ENCODE results near the gene ZFYVE28. TPM values are rescaled to one million over a fixed set of nuclear protein-coding genes. Genes with fewer than 3 reads are reported as not detected.

ZFYVE28 gene
- total RNA-seq, 1 experiment from 2014 or later = 19.2 TPM

GRCh38 chr4:2306773-2307410 lies 111.6 kb downstream of the ZFYVE28 start:
- Histone ChIP-seq H3K9me2 (ENCODE audit: insufficient read depth) (no peaks in the 10 kb centered on the region), H3K79me2 (ENCODE audit: insufficient read depth, low read length) (no peaks in the 10 kb centered on the region), H3K4me2 (ENCODE audit: low read length) (no peak overlapping the region), H3K9me3 (ENCODE audit: control insufficient read depth in 1 of 2, insufficient read depth in 1 of 2, low read depth in 1 of 2, low read length in 2 of 2) (no peaks in the 10 kb centered on the region), H2AFZ (ENCODE audit: low read depth, low read length, poor library complexity, severe bottlenecking) (no peak overlapping the region), H4K20me1 (ENCODE audit: insufficient read depth) (no peaks in the 10 kb centered on the region), H3K27ac (ENCODE audit: low read depth, low read length) (no peak overlapping the region), H3K36me3 (ENCODE audit: control insufficient read depth in 1 of 2, insufficient read depth in 2 of 2, low read length in 2 of 2) (no peaks in the 10 kb centered on the region; a peak in 1 of 4 replicates), H3K27me3 (ENCODE audit: insufficient read depth, low read length) (no peaks in the 10 kb centered on the region), H3K9ac (ENCODE audit: low read length) (no peak overlapping the region), H3K4me1 (ENCODE audit: control insufficient read depth in 1 of 2, insufficient read depth in 2 of 2, low read length in 2 of 2) (no peaks in the 10 kb centered on the region), H3K4me3 (replicated peaks in 1 of 2; ENCODE audit: low read depth in 1 of 2, low read length in 2 of 2) (no peak overlapping the region)
- intact Hi-C loops (cut with micrococcal nuclease) = no loop called here
- no peak for ATAC-seq
- ChIA-PET RAD21 (ENCODE audit: low non-redundant PET in 1 of 2, low total read pairs in 2 of 2, uncharacterized antibody in 2 of 2, unreplicated experiment in 2 of 2) (no interaction called here), POLR2A (no interaction called here), CTCF (no interaction called here)
- no TSS peak for BruUV-seq (replicated peaks)
- DNase-seq (ENCODE audit: low read depth, low spot score) = no peak
- no peak for TF ChIP-seq FOSL1 (IDR thresholded peaks at IDR 0.05; ENCODE audit: low read depth)
- TF ChIP-seq CBX3 (IDR thresholded peaks at IDR 0.05; ENCODE audit: low read depth) = no peak

- peak; percentile 46; the same call in 1 of the 2 replicates for ATAC-seq
Measured at GRCh38 chr4:2305766-2306501, 112.5 kb downstream of the ZFYVE28 start.

More at GRCh38 chr4:2305766-2306501, 112.5 kb downstream of the ZFYVE28 start:
- intact Hi-C loops (cut with micrococcal nuclease) = no loop called here
- Histone ChIP-seq H3K27me3 (ENCODE audit: insufficient read depth, low read length) (no peaks in the 10 kb centered on the region), H4K20me1 (ENCODE audit: insufficient read depth) (no peaks in the 10 kb centered on the region), H3K9me2 (ENCODE audit: insufficient read depth) (no peaks in the 10 kb centered on the region), H3K9ac (ENCODE audit: low read length) (no peak overlapping the region), H3K4me1 (ENCODE audit: control insufficient read depth in 1 of 2, insufficient read depth in 2 of 2, low read length in 2 of 2) (no peaks in the 10 kb centered on the region), H3K79me2 (ENCODE audit: insufficient read depth, low read length) (no peaks in the 10 kb centered on the region), H3K27ac (ENCODE audit: low read depth, low read length) (no peak overlapping the region), H3K9me3 (ENCODE audit: control insufficient read depth in 1 of 2, insufficient read depth in 1 of 2, low read depth in 1 of 2, low read length in 2 of 2) (no peaks in the 10 kb centered on the region), H2AFZ (ENCODE audit: low read depth, low read length, poor library complexity, severe bottlenecking) (no peak overlapping the region), H3K36me3 (ENCODE audit: control insufficient read depth in 1 of 2, insufficient read depth in 2 of 2, low read length in 2 of 2) (no peaks in the 10 kb centered on the region; a peak in 1 of 4 replicates), H3K4me2 (ENCODE audit: low read length) (no peak overlapping the region), H3K4me3 (replicated peaks in 1 of 2; ENCODE audit: low read depth in 1 of 2, low read length in 2 of 2) (no peak overlapping the region)
- ChIA-PET POLR2A (no interaction called here), CTCF (no interaction called here), RAD21 (ENCODE audit: low non-redundant PET in 1 of 2, low total read pairs in 2 of 2, uncharacterized antibody in 2 of 2, unreplicated experiment in 2 of 2) (no interaction called here)
- TF ChIP-seq SIN3A (IDR thresholded peaks at IDR 0.05; ENCODE audit: low read depth) (no peak), JUND (IDR thresholded peaks at IDR 0.05) (no peak)
- BruUV-seq (replicated peaks) = no TSS peak
- DNase-seq (ENCODE audit: low read depth, low spot score) = no peak

All from HCT116 (cell line).